ENCODE results near the gene PGF. TPM values are rescaled to one million over a fixed set of nuclear protein-coding genes. Genes with fewer than 3 reads are reported as not detected.

The PGF gene
- total RNA-seq, 4 donors from 2014 or later = 9.7 to 10.5 (median 10.1) TPM; not detected in 1

GRCh38 chr14:74962493-74962892, 7.1 kb upstream of the PGF start:
- intact Hi-C loops (cut with DNase I; ENCODE audit: low total_unique reads) = no loop called here

GRCh38 chr14:74962046-74962445, 6.6 kb upstream of the PGF start:
- H3K27ac ChIP-seq = no peak overlapping the region
- no peak for DNase-seq
- no peak for TF ChIP-seq POLR2AphosphoS5 (IDR thresholded peaks at IDR 0.05)
- no peak for TF ChIP-seq CTCF (IDR thresholded peaks at IDR 0.05)
- no peak for TF ChIP-seq EP300 (IDR thresholded peaks at IDR 0.05; ENCODE audit: low read depth)
- no peak for TF ChIP-seq POLR2A (IDR thresholded peaks at IDR 0.05)
- H3K9me3 ChIP-seq = no peaks in the 10 kb centered on the region
- intact Hi-C loops (cut with DNase I; ENCODE audit: low total_unique reads) = no loop called here
- H3K27me3 ChIP-seq = no peaks in the 10 kb centered on the region
- in situ Hi-C loops (cut with MboI; ENCODE audit: low pct_ligation_motif_present in 1 of 4, low pct_unique_long_range_greater_than_20kb in 1 of 4, low sequenced_read_pairs in 3 of 4) = no loop called here
- no peaks in the 10 kb centered on the region for H3K36me3 ChIP-seq
- H3K4me1 ChIP-seq = no peaks in the 10 kb centered on the region
- WGBS, 2 donors (ENCODE audit: low coverage in 1 of 2) = 59 to 86% methylated on average over 3 to 10 of the region's 11 CpGs
- H3K4me3 ChIP-seq = no peak overlapping the region

More at GRCh38 chr14:74962493-74962892, 7.1 kb upstream of the PGF start:
- WGBS, 2 donors (ENCODE audit: low coverage in 1 of 2) = 73% methylated on average over 8 of the region's 8 CpGs; no CpG with 5 or more reads in 1 of the 2 donors
- H3K4me3 ChIP-seq = no peak overlapping the region
- in situ Hi-C loops (cut with MboI; ENCODE audit: low pct_ligation_motif_present in 1 of 4, low pct_unique_long_range_greater_than_20kb in 1 of 4, low sequenced_read_pairs in 3 of 4) = no loop called here
- no peaks in the 10 kb centered on the region for H3K9me3 ChIP-seq
- H3K36me3 ChIP-seq = no peaks in the 10 kb centered on the region
- DNase-seq = no peak
- H3K4me1 ChIP-seq = no peaks in the 10 kb centered on the region
- no peak for TF ChIP-seq POLR2A (IDR thresholded peaks at IDR 0.05)
- no peak for TF ChIP-seq POLR2AphosphoS5 (IDR thresholded peaks at IDR 0.05)
- H3K27me3 ChIP-seq = no peaks in the 10 kb centered on the region
- no peak overlapping the region for H3K27ac ChIP-seq

GRCh38 chr14:74961238-74961911, 6.0 kb upstream of the PGF start:
- Histone ChIP-seq H3K36me3 (no peaks in the 10 kb centered on the region), H3K4me3 (no peak overlapping the region), H3K4me1 (no peaks in the 10 kb centered on the region), H3K27ac (no peak overlapping the region), H3K9me3 (no peaks in the 10 kb centered on the region), H3K27me3 (no peaks in the 10 kb centered on the region)
- DNase-seq = no peak
- intact Hi-C loops (cut with DNase I; ENCODE audit: low total_unique reads) = no loop called here
- 69 to 82% methylated on average over 2 to 5 of the region's 5 CpGs for whole genome bisulfite sequencing, 2 donors (ENCODE audit: low coverage in 1 of 2)
- in situ Hi-C loops (cut with MboI; ENCODE audit: low pct_ligation_motif_present in 1 of 4, low pct_unique_long_range_greater_than_20kb in 1 of 4, low sequenced_read_pairs in 3 of 4) = no loop called here
- TF ChIP-seq POLR2A (IDR thresholded peaks at IDR 0.05) = no peak
- TF ChIP-seq POLR2AphosphoS5 (IDR thresholded peaks at IDR 0.05) = no peak
- TF ChIP-seq EP300 (IDR thresholded peaks at IDR 0.05; ENCODE audit: low read depth) = no peak
- no peak for TF ChIP-seq CTCF (IDR thresholded peaks at IDR 0.05)

GRCh38 chr14:74960736-74961135, 5.3 kb upstream of the PGF start:
- Histone ChIP-seq H3K9me3 (no peaks in the 10 kb centered on the region), H3K27ac (no peak overlapping the region), H3K27me3 (no peaks in the 10 kb centered on the region), H3K4me1 (peaks cover 0 to 3% (median under 1%) of the 10 kb centered on the region in 4 donors), H3K4me3 (no peak overlapping the region), H3K36me3 (no peaks in the 10 kb centered on the region)
- in situ Hi-C loops (cut with MboI; ENCODE audit: low pct_ligation_motif_present in 1 of 4, low pct_unique_long_range_greater_than_20kb in 1 of 4, low sequenced_read_pairs in 3 of 4) = no loop called here
- intact Hi-C loops (cut with DNase I; ENCODE audit: low total_unique reads) = no loop called here
- TF ChIP-seq EP300 (IDR thresholded peaks at IDR 0.05; ENCODE audit: low read depth) = no peak
- TF ChIP-seq CTCF (IDR thresholded peaks at IDR 0.05) = no peak
- TF ChIP-seq POLR2AphosphoS5 (IDR thresholded peaks at IDR 0.05) = no peak
- TF ChIP-seq POLR2A (IDR thresholded peaks at IDR 0.05) = no peak
- 93% methylated on average over 4 of the region's 4 CpGs; no CpG with 5 or more reads in 1 of the 2 donors for WGBS, 2 donors (ENCODE audit: low coverage in 1 of 2)
- DNase-seq = no peak

Measured in transverse colon (tissue), 4 donors.